ENCODE data around the gene LYST.

- TF ChIP-seq EZH2phosphoT487 (IDR thresholded peaks at IDR 0.05; ENCODE audit: borderline replicate concordance, low read depth, low read length) = no peak
- no peak for TF ChIP-seq CTCF (conservative IDR thresholded peaks at IDR 0.05; ENCODE audit: low read length)
Observed at GRCh38 chr1:235832011-235832410, 34.7 kb downstream of the LYST start.

All from OCI-LY7 (cell line).